Osteoblast (primary cell): ENCODE results near the gene GRIN2A. TPM values are rescaled to one million over a fixed set of nuclear protein-coding genes. Genes with fewer than 3 reads are reported as not detected.

Experiments used
- DNase-seq: peaks from one replicate; pipeline ENCODE4 v3.0.0; 2011; ENCODE audit warnings: low spot score, mixed read lengths; ENCODE audit not compliant: insufficient read length; ENCODE audit errors: missing footprints
- H2AFZ ChIP-seq: 2 replicates; pipeline ENCODE4 v1.6.0; 2011; ENCODE audit warnings: mild to moderate bottlenecking, low read length
- H3K27ac ChIP-seq: 2 replicates; pipeline ENCODE4 v1.5.1; 2011; ENCODE audit warnings: mild to moderate bottlenecking, low read depth, low read length, moderate library complexity
- H3K27me3 ChIP-seq: 2 replicates; pipeline ENCODE4 v1.6.0; 2012; ENCODE audit warnings: mild to moderate bottlenecking, control low read depth, inconsistent platforms, low read length, moderate library complexity; ENCODE audit not compliant: insufficient read depth
- H3K36me3 ChIP-seq: 2 replicates; pipeline ENCODE4 v1.5.1; 2011; ENCODE audit warnings: mild to moderate bottlenecking, low read length, control low read depth, moderate library complexity; ENCODE audit not compliant: insufficient read depth
- H3K4me1 ChIP-seq: 2 replicates; pipeline ENCODE4 v1.5.1; 2011; ENCODE audit warnings: mild to moderate bottlenecking, low read length, control low read depth, moderate library complexity; ENCODE audit not compliant: insufficient read depth
- H3K4me2 ChIP-seq: 2 replicates; pipeline ENCODE4 v1.6.0; 2011; ENCODE audit warnings: mild to moderate bottlenecking, low read length; ENCODE audit not compliant: insufficient read depth
- H3K4me3 ChIP-seq: fragments of 200-600 bp; sonication (generic); 3 replicates; pipeline ENCODE4 v1.5.1; 2012; ENCODE audit warnings: mild to moderate bottlenecking, low read length, inconsistent platforms; ENCODE audit not compliant: insufficient read depth
- H3K79me2 ChIP-seq: 2 replicates; pipeline ENCODE4 v1.6.0; 2012; ENCODE audit warnings: mild to moderate bottlenecking, low read length, control low read depth, inconsistent platforms; ENCODE audit not compliant: insufficient read depth
- H3K9me3 ChIP-seq: 2 replicates; pipeline ENCODE4 v1.5.1; 2011; ENCODE audit warnings: low read depth, low read length, control low read depth
- H4K20me1 ChIP-seq: 2 replicates; pipeline ENCODE4 v1.6.0; 2012; ENCODE audit warnings: mild to moderate bottlenecking, low read length, control low read depth; ENCODE audit not compliant: insufficient read depth
- CTCF ChIP-seq: IDR thresholded peaks from 2 replicates; pipeline ENCODE4 v1.5.1; 2011; ENCODE audit warnings: mild to moderate bottlenecking, low read depth, low read length, moderate library complexity; ENCODE audit errors: extremely low read depth
- total RNA-seq: library from RNA; depleted of rRNA; stranded (reverse); fragments of >200 nt; gene quantifications from 2 replicates; pipeline ENCODE4 v1.2.3, GENCODE V29; 2012

GRIN2A gene
- total RNA-seq, 1 donor: 0.72 TPM

- no peak overlapping the region for H3K4me2 ChIP-seq
- no peak overlapping the region for H3K4me3 ChIP-seq
- no peaks in the 10 kb centered on the region for H3K27me3 ChIP-seq
- no peaks in the 10 kb centered on the region for H3K9me3 ChIP-seq
- H3K27ac ChIP-seq: no peak overlapping the region
- H3K4me1 ChIP-seq: no peaks in the 10 kb centered on the region
- no peaks in the 10 kb centered on the region for H3K79me2 ChIP-seq
- H4K20me1 ChIP-seq: no peaks in the 10 kb centered on the region
- H2AFZ ChIP-seq: no peak overlapping the region
- TF ChIP-seq CTCF: no peak
- no peaks in the 10 kb centered on the region for H3K36me3 ChIP-seq
- no peak for DNase-seq
These were observed 241.0 kb downstream of the GRIN2A start for GRCh38 chr16:9941245-9941644.

GRCh38 chr16:9934723-9935508 lies 247.3 kb downstream of the GRIN2A start:
- no peak for TF ChIP-seq CTCF
- H3K27me3 ChIP-seq: no peaks in the 10 kb centered on the region
- no peaks in the 10 kb centered on the region for H3K36me3 ChIP-seq
- H3K4me1 ChIP-seq: no peaks in the 10 kb centered on the region
- H2AFZ ChIP-seq: no peak overlapping the region
- no peaks in the 10 kb centered on the region for H3K9me3 ChIP-seq
- H4K20me1 ChIP-seq: no peaks in the 10 kb centered on the region
- H3K4me2 ChIP-seq: no peak overlapping the region
- H3K4me3 ChIP-seq: no peak overlapping the region
- H3K27ac ChIP-seq: no peak overlapping the region
- no peaks in the 10 kb centered on the region for H3K79me2 ChIP-seq
- DNase-seq: no peak

- no peak for TF ChIP-seq CTCF
These were observed 249.1 kb downstream of the GRIN2A start for GRCh38 chr16:9932919-9933653.

GRCh38 chr16:9932000-9932399 lies 250.2 kb downstream of the GRIN2A start:
- TF ChIP-seq CTCF: no peak
- no peaks in the 10 kb centered on the region for H3K4me1 ChIP-seq

More at GRCh38 chr16:9932919-9933653, 249.1 kb downstream of the GRIN2A start:
- H3K9me3 ChIP-seq: no peaks in the 10 kb centered on the region
- H3K27me3 ChIP-seq: no peaks in the 10 kb centered on the region
- H3K4me3 ChIP-seq: no peak overlapping the region
- no peaks in the 10 kb centered on the region for H3K79me2 ChIP-seq
- H4K20me1 ChIP-seq: no peaks in the 10 kb centered on the region
- no peak overlapping the region for H3K4me2 ChIP-seq
- no peak overlapping the region for H3K27ac ChIP-seq
- H2AFZ ChIP-seq: no peak overlapping the region
- H3K4me1 ChIP-seq: no peaks in the 10 kb centered on the region
- no peaks in the 10 kb centered on the region for H3K36me3 ChIP-seq
- no peak for DNase-seq

More at GRCh38 chr16:9932000-9932399, 250.2 kb downstream of the GRIN2A start:
- Histone ChIP-seq H3K27me3 (no peaks in the 10 kb centered on the region), H2AFZ (no peak overlapping the region), H3K36me3 (no peaks in the 10 kb centered on the region), H4K20me1 (no peaks in the 10 kb centered on the region), H3K27ac (no peak overlapping the region), H3K4me2 (no peak overlapping the region), H3K79me2 (no peaks in the 10 kb centered on the region), H3K4me3 (no peak overlapping the region), H3K9me3 (no peaks in the 10 kb centered on the region)
- DNase-seq: no peak
